Neural crest cell (in vitro differentiated cells): ENCODE results near the gene BCKDHB. TPM values are rescaled to one million over a fixed set of nuclear protein-coding genes. Genes with fewer than 3 reads are reported as not detected.

Experiments
- DNase-seq: peaks from one replicate; pipeline ENCODE4 v3.0.0; 2021; ENCODE audit warnings: low read depth, mixed read lengths, low spot score
- H3K27ac Mint-ChIP-seq: one replicate; pipeline ENCODE4 v1.8.0; 2021; ENCODE audit warnings: mild to moderate bottlenecking, mixed read lengths; ENCODE audit not compliant: unreplicated experiment
- H3K27me3 Mint-ChIP-seq: 2 replicates; pipeline ENCODE4 v1.8.0; 2021; ENCODE audit warnings: low read depth, mild to moderate bottlenecking, mixed read lengths
- H3K36me3 Mint-ChIP-seq: 2 replicates; pipeline ENCODE4 v1.8.0; 2021; ENCODE audit warnings: low read depth, mild to moderate bottlenecking, mixed read lengths
- H3K4me1 Mint-ChIP-seq: 2 replicates; pipeline ENCODE4 v1.8.0; 2021; ENCODE audit warnings: mixed read lengths
- H3K4me3 Mint-ChIP-seq: one replicate; pipeline ENCODE4 v1.8.0; 2021; ENCODE audit warnings: mild to moderate bottlenecking, mixed read lengths
- H3K9me3 Mint-ChIP-seq: 2 replicates; pipeline ENCODE4 v1.8.0; 2021; ENCODE audit warnings: mixed read lengths
- CTCF ChIP-seq: fragments of 200-600 bp; sonication (generic); conservative IDR thresholded peaks from 2 replicates; pipeline ENCODE4 v1.5.0; 2021; ENCODE audit warnings: antibody characterized with exemption, mild to moderate bottlenecking
- total RNA-seq: library from RNA; stranded (reverse); gene quantifications from 2 replicates; pipeline ENCODE4 v1.2.1, GENCODE V29; 2021

Gene BCKDHB
- total RNA-seq, 1 donor from 2014 or later = 27.0 TPM

- Mint-ChIP-seq H3K27ac (no peak overlapping the region), H3K36me3 (no peaks in the 10 kb centered on the region), H3K4me3 (peak overlapping the region; percentile 65), H3K27me3 (no peaks in the 10 kb centered on the region), H3K9me3 (no peaks in the 10 kb centered on the region), H3K4me1 (peaks cover 40% of the 10 kb centered on the region)
- peak; percentile 82 for DNase-seq
- TF ChIP-seq CTCF = peak; percentile 82
Measured at GRCh38 chr6:80338201-80338836, 231.8 kb downstream of the BCKDHB start.

- Mint-ChIP-seq H3K4me3 (no peak overlapping the region), H3K27ac (no peak overlapping the region), H3K9me3 (no peaks in the 10 kb centered on the region), H3K27me3 (no peaks in the 10 kb centered on the region), H3K4me1 (peaks cover 29% of the 10 kb centered on the region), H3K36me3 (no peaks in the 10 kb centered on the region)
- no peak for DNase-seq
- no peak for TF ChIP-seq CTCF
Measured at GRCh38 chr6:80339421-80339820, 232.9 kb downstream of the BCKDHB start.

- H3K27ac Mint-ChIP-seq = no peak overlapping the region
- H3K4me3 Mint-ChIP-seq = no peak overlapping the region
- no peaks in the 10 kb centered on the region for H3K27me3 Mint-ChIP-seq
- no peaks in the 10 kb centered on the region for H3K36me3 Mint-ChIP-seq
- no peak for DNase-seq
- no peak for TF ChIP-seq CTCF
- peaks cover 20% of the 10 kb centered on the region for H3K4me1 Mint-ChIP-seq
- no peaks in the 10 kb centered on the region for H3K9me3 Mint-ChIP-seq
Measured at GRCh38 chr6:80340280-80340679, 233.8 kb downstream of the BCKDHB start.

GRCh38 chr6:80340686-80341085, 234.2 kb downstream of the BCKDHB start:
- Mint-ChIP-seq H3K36me3 (no peaks in the 10 kb centered on the region), H3K9me3 (no peaks in the 10 kb centered on the region), H3K4me3 (no peak overlapping the region), H3K27ac (no peak overlapping the region), H3K4me1 (peaks cover 16% of the 10 kb centered on the region), H3K27me3 (no peaks in the 10 kb centered on the region)
- no peak for TF ChIP-seq CTCF
- no peak for DNase-seq

GRCh38 chr6:80341330-80341729, 234.9 kb downstream of the BCKDHB start:
- H3K27me3 Mint-ChIP-seq = no peaks in the 10 kb centered on the region
- H3K4me3 Mint-ChIP-seq = no peak overlapping the region
- no peaks in the 10 kb centered on the region for H3K36me3 Mint-ChIP-seq
- TF ChIP-seq CTCF = no peak
- no peak overlapping the region for H3K27ac Mint-ChIP-seq
- H3K4me1 Mint-ChIP-seq = peaks cover 14% of the 10 kb centered on the region
- H3K9me3 Mint-ChIP-seq = no peaks in the 10 kb centered on the region
- no peak for DNase-seq
